Adipocyte (in vitro differentiated cells): ENCODE data around the gene NSD2.

Source experiments
- DNase-seq: peaks from one replicate; pipeline ENCODE4 v3.0.0-alpha.2; 2015; ENCODE audit warnings: low read depth
- H3K27me3 ChIP-seq: replicated peaks from 2 replicates; pipeline ENCODE4 v1.7.0; 2013; ENCODE audit warnings: mild to moderate bottlenecking, low read length, moderate library complexity; ENCODE audit not compliant: control insufficient read depth, insufficient read depth
- H3K36me3 ChIP-seq: 2 replicates; pipeline ENCODE4 v1.7.0; 2013; ENCODE audit warnings: low read length, mild to moderate bottlenecking, moderate library complexity; ENCODE audit not compliant: control insufficient read depth, insufficient read depth, severe bottlenecking
- H3K4me1 ChIP-seq: 2 replicates; pipeline ENCODE4 v1.7.0; 2013; ENCODE audit warnings: mild to moderate bottlenecking, low read length, moderate library complexity; ENCODE audit not compliant: control insufficient read depth, insufficient read depth
- H3K4me3 ChIP-seq: 2 replicates; pipeline ENCODE4 v1.7.0; 2013; ENCODE audit warnings: mild to moderate bottlenecking, low read length, moderate library complexity
- H3K9ac ChIP-seq: 2 replicates; pipeline ENCODE4 v1.7.0; 2013; ENCODE audit warnings: mild to moderate bottlenecking, low read length, moderate library complexity
- H3K9me3 ChIP-seq: 2 replicates; pipeline ENCODE4 v1.7.0; 2013; ENCODE audit warnings: mild to moderate bottlenecking, low read length, moderate library complexity; ENCODE audit not compliant: control insufficient read depth

Gene NSD2

GRCh38 chr4:1869530-1870327 lies 1.5 kb upstream of the NSD2 start:
- Histone ChIP-seq H3K27me3 (peaks cover 6% of the 10 kb centered on the region), H3K9me3 (no peaks in the 10 kb centered on the region), H3K4me3 (peak overlapping the region; percentile 88), H3K9ac (peak overlapping the region; percentile 88), H3K36me3 (no peaks in the 10 kb centered on the region), H3K4me1 (peaks cover 22% of the 10 kb centered on the region)
- no peak for DNase-seq

- H3K4me3 ChIP-seq: peak overlapping the region; percentile 88
- peaks cover 22% of the 10 kb centered on the region for H3K4me1 ChIP-seq
- peaks cover 6% of the 10 kb centered on the region for H3K27me3 ChIP-seq
- peak overlapping the region; percentile 88 for H3K9ac ChIP-seq
- DNase-seq: peak; percentile 91
- H3K36me3 ChIP-seq: no peaks in the 10 kb centered on the region
- H3K9me3 ChIP-seq: no peaks in the 10 kb centered on the region
Observed at GRCh38 chr4:1870328-1870577, 940 bp upstream of the NSD2 start.

DNA sequence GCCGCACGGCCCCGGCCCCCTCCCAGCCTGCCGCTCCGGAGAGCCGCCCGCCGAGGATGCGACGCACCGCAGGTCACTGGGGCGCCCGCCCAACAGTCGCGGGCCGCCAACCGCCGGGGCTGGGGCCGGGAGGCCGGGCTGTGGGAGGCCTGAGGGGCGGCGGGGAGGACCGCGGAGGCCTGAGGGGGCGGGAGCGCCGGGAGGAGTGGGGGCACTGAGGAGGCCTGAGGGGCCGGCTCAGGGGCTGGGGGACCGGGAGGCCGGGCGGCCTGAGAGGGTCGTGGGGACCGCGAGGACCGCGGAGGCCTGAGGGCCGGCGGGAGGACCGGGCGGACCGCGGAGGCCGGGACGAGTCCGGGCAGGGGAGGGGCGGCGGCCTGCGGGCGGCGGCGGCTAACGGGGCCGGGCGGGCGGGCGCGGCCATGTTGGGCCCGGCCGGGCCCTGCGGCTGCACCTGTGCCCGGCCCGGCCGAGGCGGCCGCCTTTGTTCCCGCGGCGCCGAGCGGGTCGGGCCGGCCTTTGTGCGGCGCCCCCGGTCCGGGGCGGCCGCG lies 353 bp downstream of the NSD2 start:
- H3K27me3 ChIP-seq: peaks cover under 1% of the 10 kb centered on the region
- no peaks in the 10 kb centered on the region for H3K36me3 ChIP-seq
- peaks cover 22% of the 10 kb centered on the region for H3K4me1 ChIP-seq
- peak overlapping the region; percentile 85 for H3K9ac ChIP-seq
- H3K4me3 ChIP-seq: peak overlapping the region; percentile 85
- DNase-seq: peak; percentile 66
- no peaks in the 10 kb centered on the region for H3K9me3 ChIP-seq

DNA sequence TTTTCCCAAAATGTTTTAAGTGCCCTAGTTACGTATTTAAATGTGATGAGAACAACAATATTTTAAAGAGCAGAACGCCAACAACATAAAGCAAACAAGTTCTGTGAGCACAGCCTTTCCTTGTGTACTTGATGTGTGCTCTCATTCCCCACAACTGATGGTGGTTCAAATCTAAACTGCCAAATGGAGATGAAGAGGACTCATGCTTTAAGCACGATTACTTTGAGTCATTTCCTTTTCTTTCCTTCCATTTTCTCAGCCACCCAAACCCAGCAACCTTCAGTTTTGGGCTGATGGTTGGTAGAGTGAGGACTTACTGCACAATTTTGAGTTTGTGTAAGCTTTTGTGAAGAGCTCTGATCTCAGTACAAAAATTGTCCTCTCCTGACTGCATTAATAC lies 1.7 kb downstream of the NSD2 start:
- H3K36me3 ChIP-seq: no peaks in the 10 kb centered on the region
- H3K27me3 ChIP-seq: no peaks in the 10 kb centered on the region
- H3K9me3 ChIP-seq: no peaks in the 10 kb centered on the region
- peak overlapping the region; percentile 85 for H3K4me3 ChIP-seq
- DNase-seq: peak; percentile 52
- H3K9ac ChIP-seq: peak overlapping the region; percentile 11
- peaks cover 25% of the 10 kb centered on the region for H3K4me1 ChIP-seq

DNA sequence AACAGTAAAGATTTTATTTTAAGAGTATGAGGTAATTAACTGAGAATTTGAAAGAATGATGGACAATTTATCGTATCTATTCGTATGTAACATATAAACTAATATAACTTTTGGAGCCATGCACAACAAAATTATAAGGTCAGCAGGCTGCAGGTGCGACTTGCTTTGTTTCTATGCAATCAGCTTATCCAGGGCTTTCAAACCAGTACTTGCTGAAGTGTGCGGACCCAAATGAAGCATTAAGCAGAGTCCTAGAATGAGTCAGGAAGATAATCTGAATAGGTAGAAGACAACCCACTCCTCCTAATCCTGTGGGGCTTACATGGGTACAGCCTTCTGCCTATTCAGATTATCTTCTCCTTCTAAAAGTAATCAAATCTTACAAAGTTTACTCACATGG lies 2.1 kb downstream of the NSD2 start:
- Histone ChIP-seq H3K27me3 (no peaks in the 10 kb centered on the region), H3K4me1 (peaks cover 26% of the 10 kb centered on the region), H3K9me3 (no peaks in the 10 kb centered on the region), H3K36me3 (no peaks in the 10 kb centered on the region), H3K4me3 (peak overlapping the region; percentile 85), H3K9ac (peak overlapping the region; percentile 11)
- DNase-seq: no peak

DNA sequence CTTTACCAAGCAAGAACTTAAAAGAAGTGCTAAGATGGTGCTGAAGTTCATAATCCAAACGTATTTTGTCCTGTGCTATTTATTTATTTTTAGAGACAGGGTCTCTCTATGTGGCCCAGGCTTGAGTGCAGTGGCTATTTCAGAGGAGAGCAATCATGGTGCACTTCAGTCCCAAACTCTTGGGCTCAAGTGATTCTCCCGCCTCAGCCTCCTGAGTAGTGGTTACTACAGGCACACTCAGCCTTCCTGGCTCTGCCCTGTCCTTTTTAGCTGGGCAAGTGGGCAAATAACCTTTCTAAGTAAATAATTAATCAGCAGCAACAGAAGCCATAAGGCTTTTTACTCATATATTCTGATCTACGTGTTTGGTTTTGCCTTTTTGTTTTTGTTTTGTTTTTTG lies 2.6 kb downstream of the NSD2 start:
- Histone ChIP-seq H3K36me3 (no peaks in the 10 kb centered on the region), H3K4me3 (no peak overlapping the region), H3K4me1 (peaks cover 28% of the 10 kb centered on the region), H3K27me3 (no peaks in the 10 kb centered on the region), H3K9me3 (no peaks in the 10 kb centered on the region), H3K9ac (no peak overlapping the region)
- DNase-seq: no peak

DNA sequence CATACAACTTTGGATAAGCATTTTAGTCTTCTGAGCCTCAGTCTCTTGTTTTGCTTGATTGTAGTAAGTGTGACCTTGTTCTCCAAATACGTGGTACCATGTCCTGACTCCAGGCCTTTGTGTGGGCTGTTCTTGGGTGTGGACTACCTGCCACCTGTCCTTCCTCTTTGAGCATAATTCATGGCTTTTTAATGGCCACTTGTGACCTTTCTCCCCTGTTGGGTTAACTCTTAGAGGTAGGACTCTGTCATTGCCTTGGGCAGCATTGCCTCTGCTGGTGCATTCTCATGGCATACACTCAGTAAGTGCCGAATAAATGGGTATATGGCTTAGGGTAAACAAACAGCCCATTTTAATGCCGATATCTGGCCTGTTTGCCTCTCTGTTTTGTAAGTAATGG lies 3.0 kb downstream of the NSD2 start:
- H3K4me3 ChIP-seq: no peak overlapping the region
- H3K9me3 ChIP-seq: no peaks in the 10 kb centered on the region
- H3K27me3 ChIP-seq: no peaks in the 10 kb centered on the region
- H3K4me1 ChIP-seq: peaks cover 29% of the 10 kb centered on the region
- H3K9ac ChIP-seq: no peak overlapping the region
- no peak for DNase-seq
- H3K36me3 ChIP-seq: no peaks in the 10 kb centered on the region

DNA sequence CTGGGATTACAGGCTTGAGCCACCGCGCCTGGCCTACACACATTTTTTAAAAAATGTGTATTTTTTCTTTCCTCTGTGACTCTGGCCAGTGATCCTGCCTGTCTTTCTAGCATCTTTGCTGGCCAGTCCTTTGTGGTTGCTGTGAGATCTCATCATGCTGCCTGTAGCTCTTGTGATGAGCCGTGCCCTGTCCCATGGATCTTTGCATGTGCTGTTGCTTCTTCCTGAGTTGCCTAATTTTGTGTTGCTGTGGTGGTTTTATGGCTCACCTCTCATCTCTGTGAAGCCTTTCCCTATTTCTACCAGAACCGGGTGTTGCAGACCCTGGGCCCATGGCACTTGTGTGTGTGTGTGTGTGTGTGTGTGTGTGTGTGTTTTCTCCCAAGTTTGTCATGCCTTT lies 8.3 kb downstream of the NSD2 start:
- Histone ChIP-seq H3K27me3 (no peaks in the 10 kb centered on the region), H3K9me3 (no peaks in the 10 kb centered on the region), H3K4me1 (peaks cover 39% of the 10 kb centered on the region), H3K9ac (peak overlapping the region; percentile 64), H3K36me3 (no peaks in the 10 kb centered on the region), H3K4me3 (no peak overlapping the region)
- no peak for DNase-seq

DNA sequence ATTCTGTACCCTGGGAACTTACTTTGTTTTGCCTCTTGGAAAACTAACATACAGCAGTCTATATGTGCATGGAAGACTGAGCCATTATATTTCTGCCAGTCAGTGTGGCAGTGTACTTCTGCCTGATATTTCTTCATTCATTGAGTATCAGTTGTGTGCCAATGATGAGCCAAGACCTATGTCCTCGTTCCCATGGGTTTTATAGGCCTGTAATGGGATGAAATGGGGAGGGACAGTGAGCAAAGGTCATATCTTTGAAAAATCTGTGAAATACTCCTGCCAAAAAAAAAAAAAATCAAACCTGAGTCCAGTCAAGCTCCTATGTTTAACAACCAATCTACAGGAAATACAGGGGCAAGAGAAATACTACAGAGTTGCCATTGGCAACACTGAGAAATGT lies 9.1 kb downstream of the NSD2 start:
- H3K4me1 ChIP-seq: peaks cover 39% of the 10 kb centered on the region
- H3K36me3 ChIP-seq: no peaks in the 10 kb centered on the region
- no peak overlapping the region for H3K4me3 ChIP-seq
- DNase-seq: no peak
- H3K27me3 ChIP-seq: no peaks in the 10 kb centered on the region
- peak overlapping the region; percentile 64 for H3K9ac ChIP-seq
- no peaks in the 10 kb centered on the region for H3K9me3 ChIP-seq

DNA sequence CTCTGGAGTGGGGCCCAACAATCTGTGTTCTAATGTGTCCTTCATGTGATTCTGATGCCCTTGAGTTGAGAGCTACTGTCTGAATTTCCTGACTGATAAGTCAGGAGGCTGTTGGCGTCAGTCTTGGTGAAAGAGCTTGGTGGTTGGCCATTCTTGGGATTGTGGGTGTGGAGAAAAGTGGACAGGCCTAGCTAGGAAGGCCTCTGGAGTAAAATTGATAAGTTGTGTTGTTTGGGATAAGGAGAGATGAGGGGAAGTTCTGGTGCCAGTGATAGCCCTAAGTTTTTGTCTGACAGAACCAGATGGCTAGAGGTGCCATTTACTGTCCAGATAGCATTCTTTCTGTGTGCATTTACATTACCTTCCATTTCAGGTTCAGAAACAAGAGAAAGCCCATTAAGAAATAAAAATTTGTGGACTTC lies 11.7 kb downstream of the NSD2 start:
- H3K4me3 ChIP-seq: no peak overlapping the region
- H3K9me3 ChIP-seq: no peaks in the 10 kb centered on the region
- H3K36me3 ChIP-seq: no peaks in the 10 kb centered on the region
- DNase-seq: no peak
- peaks cover 45% of the 10 kb centered on the region for H3K4me1 ChIP-seq
- no peaks in the 10 kb centered on the region for H3K27me3 ChIP-seq
- no peak overlapping the region for H3K9ac ChIP-seq

DNA sequence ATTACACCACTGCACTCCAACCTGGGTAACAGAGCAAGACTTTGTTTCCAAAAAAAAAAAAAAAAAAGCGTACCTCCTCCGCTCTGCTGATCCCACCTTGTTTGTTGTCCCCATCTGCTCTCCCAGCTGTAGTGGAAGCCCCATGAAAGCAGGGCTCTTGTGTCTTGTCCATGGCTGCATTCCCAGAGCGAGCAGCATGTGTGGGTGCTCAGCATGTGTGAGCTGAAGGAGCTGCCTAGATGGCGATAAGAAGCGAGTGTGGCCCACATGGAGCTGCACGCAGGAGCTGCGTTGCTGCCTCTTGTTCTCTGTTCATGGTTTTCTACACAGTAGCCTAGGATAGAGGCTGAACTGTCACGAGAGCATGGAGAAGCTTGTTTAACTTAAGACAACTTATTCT lies 12.4 kb downstream of the NSD2 start:
- H3K27me3 ChIP-seq: no peaks in the 10 kb centered on the region
- H3K9ac ChIP-seq: no peak overlapping the region
- H3K4me1 ChIP-seq: peaks cover 45% of the 10 kb centered on the region
- DNase-seq: no peak
- no peak overlapping the region for H3K4me3 ChIP-seq
- no peaks in the 10 kb centered on the region for H3K36me3 ChIP-seq
- no peaks in the 10 kb centered on the region for H3K9me3 ChIP-seq

GRCh38 chr4:1885414-1885813 lies 14.2 kb downstream of the NSD2 start:
- Histone ChIP-seq H3K4me1 (peaks cover 40% of the 10 kb centered on the region), H3K36me3 (no peaks in the 10 kb centered on the region), H3K4me3 (no peak overlapping the region), H3K9me3 (no peaks in the 10 kb centered on the region), H3K27me3 (no peaks in the 10 kb centered on the region), H3K9ac (no peak overlapping the region)
- DNase-seq: no peak
